Measurements from ENCODE around the gene RDM1. TPM values are rescaled to one million over a fixed set of nuclear protein-coding genes. Genes with fewer than 3 reads are reported as not detected.

The RDM1 gene
- total RNA-seq: 1 to 10 TPM; 4.4 to 6.5 TPM

- Mint-ChIP-seq H3K27me3 (no peaks in the 10 kb centered on the region), H3K4me3 (peak within 1 kb of the TSS; percentile 80), H3K4me1 (peaks cover 22% of the 10 kb centered on the region), H3K27ac (peak within 1 kb of the TSS; percentile 62), H3K9me3 (ENCODE audit: low read depth) (no peaks in the 10 kb centered on the region), H3K36me3 (ENCODE audit: low read depth) (peaks cover 3% of the 10 kb centered on the region)
- intact Hi-C loops (cut with DNase I, micrococcal nuclease): loop anchor here (1.0 kb wide), 7 partner anchors 51 to 556 kb away; partner anchors contain the start of genes AP2B1 (in 1 of the 2), TAF15 (in 1 of the 2) and ZNHIT3 (in 1 of the 2)
- ATAC-seq: peak; percentile 100
- peak; percentile 95 for DNase-seq
- CTCF ChIA-PET: interaction anchor here (0.6 to 1.7 kb wide), 5 partner anchors 29 to 557 kb away, joined by 3 to 8 read pairs (median 4); partner anchors contain the start of gene SLFN11
- POLR2A ChIA-PET: interaction anchor here (0.6 kb wide), 1 partner anchor 59 kb away, joined by 3 read pairs; no protein-coding TSS in a partner anchor
Observed at GRCh38 chr17:35930211-35931065, at the start of gene RDM1. Gene RDM1 (minus strand): TSS chr17:35930773. CDS start chr17:35930727, 46 bp downstream.

- DNase-seq (no peak), ATAC-seq (no peak)
- intact Hi-C loops (cut with DNase I, micrococcal nuclease): no loop called here
- no peak overlapping the region for H3K4me3 Mint-ChIP-seq
- no peaks in the 10 kb centered on the region for H3K4me1 Mint-ChIP-seq
- no peaks in the 10 kb centered on the region for H3K9me3 Mint-ChIP-seq (ENCODE audit: low read depth)
- no peaks in the 10 kb centered on the region for H3K36me3 Mint-ChIP-seq (ENCODE audit: low read depth)
- H3K27ac Mint-ChIP-seq: no peak overlapping the region
- peaks cover 12% of the 10 kb centered on the region for H3K27me3 Mint-ChIP-seq
- ChIA-PET POLR2A (interaction anchor here (0.6 kb wide), 1 partner anchor 373 kb away, joined by 6 read pairs; no protein-coding TSS in a partner anchor), CTCF (interaction anchor here (0.6 to 3.3 kb wide), 5 partner anchors 9 to 171 kb away, joined by 3 to 18 read pairs (median 3); partner anchors contain the start of gene CCL18)
Observed at GRCh38 chr17:35978346-35978745, 47.8 kb upstream of the RDM1 start.

GRCh38 chr17:35977509-35977908, 46.9 kb upstream of the RDM1 start:
- no peak overlapping the region for H3K4me3 Mint-ChIP-seq
- no peaks in the 10 kb centered on the region for H3K36me3 Mint-ChIP-seq (ENCODE audit: low read depth)
- no peaks in the 10 kb centered on the region for H3K4me1 Mint-ChIP-seq
- no peak for DNase-seq
- intact Hi-C loops (cut with DNase I, micrococcal nuclease): no loop called here
- no peaks in the 10 kb centered on the region for H3K9me3 Mint-ChIP-seq (ENCODE audit: low read depth)
- CTCF ChIA-PET: interaction anchor here (1.2 to 3.3 kb wide), 5 partner anchors 8 to 172 kb away, joined by 3 to 18 read pairs (median 6); partner anchors contain the start of gene CCL18
- H3K27ac Mint-ChIP-seq: no peak overlapping the region
- H3K27me3 Mint-ChIP-seq: peaks cover 12% of the 10 kb centered on the region
- no peak for ATAC-seq
- POLR2A ChIA-PET: interaction anchor here (0.6 kb wide), 1 partner anchor 372 kb away, joined by 6 read pairs; no protein-coding TSS in a partner anchor

- intact Hi-C loops (cut with DNase I, micrococcal nuclease): no loop called here
- no peaks in the 10 kb centered on the region for H3K36me3 Mint-ChIP-seq (ENCODE audit: low read depth)
- H3K4me1 Mint-ChIP-seq: no peaks in the 10 kb centered on the region
- no peak overlapping the region for H3K27ac Mint-ChIP-seq
- H3K4me3 Mint-ChIP-seq: no peak overlapping the region
- DNase-seq (no peak), ATAC-seq (no peak)
- POLR2A ChIA-PET: no interaction called here
- CTCF ChIA-PET: interaction anchor here (0.7 to 9.7 kb wide), 9 partner anchors 9 to 1012 kb away, joined by 3 to 173 read pairs (median 3); no protein-coding TSS in a partner anchor
- H3K9me3 Mint-ChIP-seq (ENCODE audit: low read depth): no peaks in the 10 kb centered on the region
- H3K27me3 Mint-ChIP-seq: peaks cover 10% of the 10 kb centered on the region
Observed at GRCh38 chr17:35973333-35974260, 43.0 kb upstream of the RDM1 start.

GRCh38 chr17:35972945-35973332, 42.4 kb upstream of the RDM1 start:
- DNase-seq (no peak), ATAC-seq (no peak)
- ChIA-PET CTCF (interaction anchor here (0.7 to 9.7 kb wide), 6 partner anchors 9 to 176 kb away, joined by 3 to 173 read pairs (median 5); no protein-coding TSS in a partner anchor), POLR2A (no interaction called here)
- Mint-ChIP-seq H3K27me3 (peaks cover 6% of the 10 kb centered on the region), H3K4me3 (no peak overlapping the region), H3K4me1 (no peaks in the 10 kb centered on the region), H3K9me3 (ENCODE audit: low read depth) (no peaks in the 10 kb centered on the region), H3K36me3 (ENCODE audit: low read depth) (no peaks in the 10 kb centered on the region), H3K27ac (no peak overlapping the region)
- intact Hi-C loops (cut with DNase I, micrococcal nuclease): no loop called here

- ATAC-seq: no peak
- no peak overlapping the region for H3K27ac Mint-ChIP-seq
Observed at GRCh38 chr17:35972535-35972934, 42.0 kb upstream of the RDM1 start.

GRCh38 chr17:35972066-35972465, 41.5 kb upstream of the RDM1 start:
- ATAC-seq (no peak), DNase-seq (no peak)
- Mint-ChIP-seq H3K4me1 (no peaks in the 10 kb centered on the region), H3K9me3 (ENCODE audit: low read depth) (no peaks in the 10 kb centered on the region), H3K36me3 (ENCODE audit: low read depth) (no peaks in the 10 kb centered on the region), H3K27me3 (peaks cover 4% of the 10 kb centered on the region), H3K27ac (no peak overlapping the region), H3K4me3 (no peak overlapping the region)
- ChIA-PET POLR2A (no interaction called here), CTCF (interaction anchor here (1.0 to 9.7 kb wide), 4 partner anchors 10 to 184 kb away, joined by 3 to 173 read pairs (median 6); no protein-coding TSS in a partner anchor)
- intact Hi-C loops (cut with DNase I, micrococcal nuclease): no loop called here

More at GRCh38 chr17:35972535-35972934, 42.0 kb upstream of the RDM1 start:
- DNase-seq: no peak
- Mint-ChIP-seq H3K4me3 (no peak overlapping the region), H3K27me3 (peaks cover 4% of the 10 kb centered on the region), H3K9me3 (ENCODE audit: low read depth) (no peaks in the 10 kb centered on the region), H3K36me3 (ENCODE audit: low read depth) (no peaks in the 10 kb centered on the region), H3K4me1 (no peaks in the 10 kb centered on the region)
- intact Hi-C loops (cut with DNase I, micrococcal nuclease): no loop called here
- ChIA-PET POLR2A (no interaction called here), CTCF (interaction anchor here (1.3 to 9.7 kb wide), 4 partner anchors 9 to 176 kb away, joined by 3 to 173 read pairs (median 6); no protein-coding TSS in a partner anchor)

GRCh38 chr17:35969558-35970380, 39.2 kb upstream of the RDM1 start:
- Mint-ChIP-seq H3K36me3 (ENCODE audit: low read depth) (no peaks in the 10 kb centered on the region), H3K27me3 (no peaks in the 10 kb centered on the region), H3K4me3 (no peak overlapping the region), H3K4me1 (no peaks in the 10 kb centered on the region), H3K27ac (no peak overlapping the region), H3K9me3 (ENCODE audit: low read depth) (no peaks in the 10 kb centered on the region)
- ChIA-PET CTCF (interaction anchor here (0.6 to 9.7 kb wide), 34 partner anchors 8 to 1421 kb away, joined by 3 to 173 read pairs (median 4); partner anchors contain the start of genes CCL16, CCL3, LYZL6 and RDM1), POLR2A (interaction anchor here (0.9 kb wide), 1 partner anchor 180 kb away, joined by 3 read pairs; no protein-coding TSS in a partner anchor)
- DNase-seq (peak; percentile 86), ATAC-seq (peak; percentile 79)
- intact Hi-C loops (cut with DNase I, micrococcal nuclease): loop anchor here (1.0 to 2.0 kb wide), 6 partner anchors 103 to 514 kb away; no protein-coding TSS in a partner anchor

- H3K27ac Mint-ChIP-seq: no peak overlapping the region
Observed at GRCh38 chr17:35968520-35969054, 38.0 kb upstream of the RDM1 start.

GRCh38 chr17:35965272-35965671, 34.7 kb upstream of the RDM1 start:
- POLR2A ChIA-PET: no interaction called here
- intact Hi-C loops (cut with DNase I, micrococcal nuclease): no loop called here
- no peaks in the 10 kb centered on the region for H3K4me1 Mint-ChIP-seq
- H3K4me3 Mint-ChIP-seq: no peak overlapping the region
- no peak overlapping the region for H3K27ac Mint-ChIP-seq
- no peak for ATAC-seq
- no peaks in the 10 kb centered on the region for H3K9me3 Mint-ChIP-seq (ENCODE audit: low read depth)
- CTCF ChIA-PET: interaction anchor here (1.0 to 1.3 kb wide), 3 partner anchors 10 to 146 kb away, joined by 3 read pairs; no protein-coding TSS in a partner anchor
- H3K27me3 Mint-ChIP-seq: no peaks in the 10 kb centered on the region
- H3K36me3 Mint-ChIP-seq (ENCODE audit: low read depth): no peaks in the 10 kb centered on the region
- DNase-seq: no peak

More at GRCh38 chr17:35968520-35969054, 38.0 kb upstream of the RDM1 start:
- no peak for DNase-seq
- intact Hi-C loops (cut with DNase I, micrococcal nuclease): loop anchor here (1.0 to 2.0 kb wide), 6 partner anchors 104 to 515 kb away; no protein-coding TSS in a partner anchor
- H3K4me3 Mint-ChIP-seq: no peak overlapping the region
- ATAC-seq: no peak
- H3K4me1 Mint-ChIP-seq: no peaks in the 10 kb centered on the region
- H3K9me3 Mint-ChIP-seq (ENCODE audit: low read depth): no peaks in the 10 kb centered on the region
- no peaks in the 10 kb centered on the region for H3K36me3 Mint-ChIP-seq (ENCODE audit: low read depth)
- H3K27me3 Mint-ChIP-seq: no peaks in the 10 kb centered on the region
- POLR2A ChIA-PET: interaction anchor here (0.9 kb wide), 1 partner anchor 181 kb away, joined by 3 read pairs; no protein-coding TSS in a partner anchor
- CTCF ChIA-PET: interaction anchor here (0.6 to 9.7 kb wide), 14 partner anchors 9 to 519 kb away, joined by 3 to 173 read pairs (median 5); partner anchors contain the start of gene CCL16

Measured in activated CD4-positive, alpha-beta T cell treated with anti-CD3 and anti-CD28 coated beads for 36 hours (primary cell).